ENCODE measurements around the gene KLHL22.
"Not testable (repeated sequence)": the region's sequence is repeated elsewhere in the genome, so short reads cannot be mapped to it uniquely, and the experiment has no call there.

Gene KLHL22

GRCh38 chr22:20523086-20523983 lies 27.7 kb upstream of the KLHL22 start:
- no peak for DNase-seq (ENCODE audit: low read depth in 2 of 2)

- DNase-seq (ENCODE audit: low read depth in 2 of 2) = no peak
These were observed 26.8 kb upstream of the KLHL22 start for GRCh38 chr22:20522134-20523004.

GRCh38 chr22:20520093-20520511 lies 24.5 kb upstream of the KLHL22 start:
- no peak for DNase-seq (ENCODE audit: low read depth in 2 of 2)

GRCh38 chr22:20519558-20519957 lies 24.0 kb upstream of the KLHL22 start:
- DNase-seq (ENCODE audit: low read depth in 2 of 2) = no peak

- no peak for DNase-seq (ENCODE audit: low read depth in 2 of 2)
These were observed 22.4 kb upstream of the KLHL22 start for GRCh38 chr22:20517841-20518592.

- no peak for DNase-seq (ENCODE audit: low read depth in 2 of 2)
These were observed 21.8 kb upstream of the KLHL22 start for GRCh38 chr22:20517422-20517821.

- DNase-seq (ENCODE audit: low read depth in 2 of 2) = no peak
These were observed 20.8 kb upstream of the KLHL22 start for GRCh38 chr22:20516399-20516798.

- no peak for DNase-seq (ENCODE audit: low read depth in 2 of 2)
These were observed 19.2 kb upstream of the KLHL22 start for GRCh38 chr22:20514658-20515406.

GRCh38 chr22:20511578-20512229 lies 16.1 kb upstream of the KLHL22 start:
- DNase-seq (ENCODE audit: low read depth in 2 of 2) = no peak

- no peak for DNase-seq (ENCODE audit: low read depth in 2 of 2)
These were observed 15.4 kb upstream of the KLHL22 start for GRCh38 chr22:20510811-20511577.

GRCh38 chr22:20509344-20510047 lies 13.9 kb upstream of the KLHL22 start:
- peak; percentile 31 to 64 for DNase-seq (ENCODE audit: low read depth in 2 of 2)

GRCh38 chr22:20508815-20509271 lies 13.2 kb upstream of the KLHL22 start:
- peak in 1 of 2 experiments; percentile 3 for DNase-seq (ENCODE audit: low read depth in 2 of 2)

- not testable (repeated sequence) for DNase-seq (ENCODE audit: low read depth in 2 of 2)
These were observed 12.6 kb upstream of the KLHL22 start for GRCh38 chr22:20508067-20508755.

- peak; percentile 82 to 86 for DNase-seq (ENCODE audit: low read depth in 2 of 2)
These were observed 11.9 kb upstream of the KLHL22 start, which contains the start of gene MED15 for GRCh38 chr22:20507253-20508066. Gene MED15, plus strand, starts transcription at chr22:20507610. Its CDS starts 69 bp downstream, at chr22:20507679.

GRCh38 chr22:20506543-20507252 lies 11.1 kb upstream of the KLHL22 start:
- no peak for DNase-seq (ENCODE audit: low read depth in 2 of 2)

GRCh38 chr22:20504293-20504922 lies 8.8 kb upstream of the KLHL22 start:
- DNase-seq (ENCODE audit: low read depth in 2 of 2) = not testable (repeated sequence)

Data from stimulated activated CD4-positive, alpha-beta T cell treated with anti-CD3 and anti-CD28 coated beads, Interleukin-12 subunit alpha, Interleukin-12 subunit beta, amount 100 ng/mL, for 24 hours (primary cell).